ENCODE results near the gene SEMA5A.

- TF ChIP-seq EZH2 (IDR thresholded peaks at IDR 0.05; ENCODE audit: borderline replicate concordance, insufficient read depth, low read depth, low read length, poor library complexity, severe bottlenecking): no peak
- no peak for TF ChIP-seq CTCF (IDR thresholded peaks at IDR 0.05)
Observed at GRCh38 chr5:9166202-9167112, 379.4 kb downstream of the SEMA5A start.

All from B cell (primary cell).